GM19328 (cell line): Measurements from ENCODE around the gene KCNMB2.
"Not testable (repeated sequence)": the region's sequence is repeated elsewhere in the genome, so short reads cannot be mapped to it uniquely, and the experiment has no call there.

ENCODE experiments used
- ATAC-seq: cut with Tn5 transposase; IDR thresholded peaks from one replicate; pipeline ENCODE4 v1.9.1; 2021; ENCODE audit warnings: mild to moderate bottlenecking, moderate library complexity; ENCODE audit not compliant: unreplicated experiment

Gene KCNMB2

GRCh38 chr3:178686826-178687225 lies 150.6 kb downstream of the KCNMB2 start:
- ATAC-seq, result no peak

DNA sequence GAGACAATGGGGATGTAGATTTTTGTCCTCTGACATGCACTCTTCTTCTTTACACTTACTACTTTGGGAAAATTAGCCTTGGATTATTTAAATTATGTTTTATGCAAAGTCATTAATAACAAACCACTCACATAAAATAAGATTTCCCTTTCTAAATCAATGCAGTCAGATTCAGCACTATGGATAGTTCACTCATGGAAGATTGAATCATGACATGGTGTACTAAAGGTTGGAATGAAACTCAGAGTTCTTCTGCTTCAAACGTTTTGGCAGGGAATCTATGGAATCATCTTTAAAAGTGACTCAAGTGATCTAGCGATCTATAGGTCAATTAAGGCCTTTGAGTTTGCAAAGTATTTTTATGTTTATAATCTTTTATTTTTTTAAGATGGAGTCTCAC lies 154.3 kb downstream of the KCNMB2 start:
- ATAC-seq, result no peak

DNA sequence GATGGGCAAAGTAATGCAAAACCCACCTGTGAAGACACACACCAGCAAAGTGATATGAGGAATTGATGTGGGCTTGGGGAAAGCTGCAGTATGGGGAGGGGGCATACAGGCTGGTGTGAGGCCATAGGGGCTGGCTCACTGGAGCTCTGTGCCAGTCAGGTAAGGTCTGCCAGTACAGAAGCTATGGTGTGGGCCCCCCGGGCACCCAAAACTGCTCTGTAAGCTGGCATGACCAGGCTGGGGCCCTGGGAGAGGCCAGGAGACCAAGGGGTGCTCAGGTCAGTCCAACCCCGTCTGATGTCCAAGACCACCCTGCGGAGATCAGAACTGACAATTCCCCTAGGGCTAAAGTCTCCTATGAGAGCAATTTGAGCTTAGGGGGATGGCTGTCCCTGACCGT lies 163.1 kb downstream of the KCNMB2 start:
- no peak for ATAC-seq

GRCh38 chr3:178699810-178700209 lies 163.6 kb downstream of the KCNMB2 start:
- no peak for ATAC-seq

DNA sequence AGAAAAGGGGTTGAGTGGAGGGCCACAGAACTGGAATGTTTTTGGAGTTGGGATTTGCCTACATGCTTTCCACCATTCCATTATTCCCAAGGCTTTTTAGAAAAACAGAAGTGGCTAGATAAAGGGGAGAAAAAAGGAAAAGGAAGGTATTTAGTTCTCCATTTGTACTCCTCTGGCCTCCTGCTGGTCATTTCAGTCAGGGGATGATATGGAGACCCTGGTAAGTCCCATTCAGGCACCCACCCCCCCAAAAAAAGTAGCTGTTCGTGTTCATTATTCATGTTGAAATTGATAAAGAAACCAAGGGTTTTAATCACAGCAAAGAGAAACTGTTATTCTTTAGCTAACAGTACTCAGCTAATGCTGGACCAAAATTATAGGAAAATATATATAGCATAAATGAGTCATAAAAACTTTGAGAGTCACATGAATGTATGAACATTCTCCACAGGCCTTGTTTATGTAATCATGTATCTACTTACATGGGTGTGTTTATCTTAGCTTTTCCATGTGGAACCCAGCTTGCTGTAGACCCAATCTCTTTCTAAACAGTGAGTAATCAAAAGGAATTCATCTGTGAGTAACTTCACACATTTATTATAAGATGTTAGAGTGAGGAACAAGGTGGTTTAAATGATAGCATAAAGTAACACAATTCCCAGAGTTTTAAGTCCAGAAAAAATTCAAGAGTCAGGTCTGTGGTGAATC lies 167.2 kb downstream of the KCNMB2 start:
- no peak for ATAC-seq

GRCh38 chr3:178705925-178706324 lies 169.7 kb downstream of the KCNMB2 start:
- ATAC-seq, result peak; percentile 56

DNA sequence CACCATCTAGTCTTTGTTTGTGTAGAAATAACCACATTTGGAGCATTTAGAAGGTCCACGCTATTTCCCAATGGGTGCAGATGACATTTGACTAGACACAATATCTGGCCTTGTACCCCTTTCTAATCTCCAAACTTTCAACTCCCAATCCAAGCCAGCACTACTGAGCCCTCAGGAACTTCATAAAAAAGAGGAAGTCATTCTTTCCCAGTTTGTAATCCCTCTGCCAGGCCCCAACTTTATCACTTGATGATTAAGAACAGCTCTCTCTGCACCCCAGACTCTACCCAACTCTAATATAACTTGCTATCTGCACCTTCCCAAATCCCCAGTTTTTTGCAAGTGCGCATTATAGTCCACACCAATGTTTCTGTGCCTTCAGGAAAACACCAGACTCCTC lies 170.2 kb downstream of the KCNMB2 start:
- ATAC-seq, result no peak

DNA sequence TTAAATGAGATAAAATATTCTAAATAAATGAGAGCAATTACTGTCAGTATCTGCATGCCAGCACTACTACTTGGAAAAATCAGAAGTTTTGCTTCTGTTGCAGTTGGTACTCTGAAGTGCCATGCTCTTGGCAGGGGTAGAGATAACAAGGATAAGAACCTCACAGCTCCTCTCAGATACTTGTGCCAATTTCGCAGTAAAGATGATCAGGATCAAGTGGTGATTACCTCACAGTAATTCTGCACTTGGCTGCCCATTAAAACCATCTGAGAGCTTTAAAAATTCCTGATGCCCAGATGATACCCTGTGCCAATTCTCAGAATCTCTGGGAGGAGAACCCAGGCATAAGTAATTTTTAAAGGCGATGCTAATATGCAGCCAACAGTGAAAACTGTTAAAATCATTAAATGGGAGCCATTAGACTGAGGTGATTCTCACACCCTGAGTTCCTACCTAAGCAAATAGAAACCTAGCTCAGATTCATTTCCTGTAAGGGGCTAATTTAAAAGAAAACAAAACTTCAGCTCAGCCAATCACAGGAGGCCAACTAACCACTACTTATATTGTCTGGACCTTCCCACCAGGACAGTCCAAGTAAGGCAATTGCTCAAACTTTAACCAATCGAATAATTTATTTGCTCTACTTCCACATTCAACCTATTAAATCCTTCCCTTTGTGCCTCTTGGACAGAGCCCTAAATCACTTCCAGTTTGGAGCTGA lies 171.2 kb downstream of the KCNMB2 start:
- peak; percentile 44 for ATAC-seq

- no peak for ATAC-seq
These were observed 172.8 kb downstream of the KCNMB2 start for GRCh38 chr3:178709051-178709450.

DNA sequence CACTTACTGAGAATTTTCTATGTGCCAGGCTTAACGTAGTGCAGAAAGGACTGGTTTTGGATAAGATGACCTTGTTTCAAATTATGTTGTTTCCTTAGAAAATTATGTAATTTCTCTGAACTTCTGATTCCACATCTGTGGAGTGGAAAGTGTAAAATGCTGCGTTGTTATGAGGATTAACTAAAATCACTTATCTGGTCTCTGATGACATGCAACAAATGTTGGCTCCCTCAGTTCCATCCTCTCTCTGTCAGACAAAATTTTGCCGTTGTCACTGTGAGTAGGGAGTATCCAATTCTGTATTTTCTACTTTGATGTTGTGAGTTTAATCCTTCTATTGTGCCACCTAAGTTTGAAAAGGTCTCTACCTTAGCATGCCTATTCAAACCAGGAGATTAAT lies 175.5 kb downstream of the KCNMB2 start:
- ATAC-seq, result no peak

DNA sequence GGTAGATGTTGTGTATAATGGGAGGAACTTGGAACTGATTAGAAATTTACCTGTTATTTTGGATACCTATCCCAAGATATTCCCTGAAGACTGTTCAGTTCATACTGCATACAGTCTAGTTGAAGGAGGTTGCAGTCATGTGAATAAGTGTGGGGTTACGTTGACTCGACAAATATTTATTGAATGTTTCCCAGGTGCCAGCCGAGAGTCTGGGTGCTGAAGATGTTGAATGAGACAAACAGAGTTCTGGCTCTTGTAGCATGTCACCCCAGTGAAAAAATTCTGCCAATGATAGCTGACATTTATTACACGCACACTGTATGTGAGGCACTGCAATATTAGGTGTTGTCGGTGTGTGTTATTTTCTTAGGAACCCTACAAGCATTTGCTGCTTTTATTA lies 176.0 kb downstream of the KCNMB2 start:
- no peak for ATAC-seq

- peak; percentile 54 for ATAC-seq
These were observed 178.9 kb downstream of the KCNMB2 start for GRCh38 chr3:178714925-178715832.

GRCh38 chr3:178718995-178719635 lies 182.9 kb downstream of the KCNMB2 start:
- ATAC-seq, result no peak

DNA sequence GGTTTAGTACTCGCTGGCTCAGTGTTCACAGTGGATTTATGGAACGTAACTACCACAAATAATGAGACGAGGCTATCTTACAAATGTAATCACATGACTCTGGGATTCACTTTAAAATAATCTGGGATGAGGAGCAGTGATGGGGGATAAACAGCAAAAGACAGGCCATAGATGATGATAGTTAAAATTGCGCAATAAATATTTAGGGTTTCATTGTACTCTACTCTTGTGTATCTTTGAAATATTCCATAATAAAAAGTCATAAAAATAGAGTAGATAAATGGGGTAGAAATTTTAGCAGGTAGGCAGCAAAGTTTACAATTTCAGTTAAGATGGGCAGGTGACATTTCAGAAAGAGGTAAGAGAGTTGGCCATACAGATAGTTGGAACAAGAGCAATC lies 196.6 kb downstream of the KCNMB2 start:
- ATAC-seq, result no peak

DNA sequence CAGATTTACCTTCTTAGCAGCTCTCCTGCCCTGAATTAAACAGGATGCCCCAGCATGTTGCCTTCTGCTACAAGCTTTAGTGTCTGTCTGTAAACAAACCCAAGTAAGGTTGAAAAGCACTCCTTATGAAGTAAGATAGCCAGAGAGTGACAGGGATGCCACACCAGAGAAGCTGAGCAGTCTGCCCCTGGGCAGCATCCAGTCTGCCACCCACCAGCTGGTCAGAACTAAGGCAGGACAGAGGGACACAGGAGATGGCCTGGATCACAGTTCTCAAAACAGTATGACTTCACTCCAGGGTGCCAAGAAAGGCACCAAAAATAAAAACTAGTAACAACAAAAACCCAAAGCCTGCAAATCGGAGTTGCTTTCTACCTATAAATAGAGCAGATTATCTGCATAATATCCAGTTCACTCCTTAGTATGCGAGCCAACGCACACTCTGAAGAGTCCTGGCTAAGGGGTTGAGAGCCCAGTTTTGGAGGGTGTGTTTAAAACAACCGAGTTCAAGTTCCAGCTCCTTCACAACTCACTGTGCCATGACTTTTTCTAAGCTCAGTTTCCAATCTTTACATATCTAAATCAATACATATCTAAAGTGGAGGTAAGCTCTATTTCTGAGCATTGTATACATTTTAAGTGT lies 198.9 kb downstream of the KCNMB2 start:
- ATAC-seq, result no peak

- no peak for ATAC-seq
These were observed 200.1 kb downstream of the KCNMB2 start for GRCh38 chr3:178736300-178736699.

DNA sequence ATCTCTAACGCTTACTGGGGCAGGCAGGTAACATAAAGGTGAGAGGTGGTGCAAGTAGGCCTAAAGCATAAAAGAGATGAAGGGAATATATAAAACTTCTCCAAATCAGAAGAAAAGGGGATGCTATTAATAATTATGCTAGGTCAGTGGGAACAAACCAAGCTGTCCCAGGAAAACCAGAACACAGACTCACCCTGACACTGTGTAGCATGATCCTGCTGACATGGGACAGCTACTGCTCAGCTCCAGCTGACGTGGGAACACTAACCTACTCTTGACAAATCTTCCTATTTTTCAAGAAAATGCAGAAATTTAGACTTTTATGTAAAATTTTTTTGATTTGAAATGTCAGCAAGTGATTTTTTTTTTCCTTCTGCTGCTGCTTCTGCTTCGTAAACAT lies 203.5 kb downstream of the KCNMB2 start:
- no peak for ATAC-seq

DNA sequence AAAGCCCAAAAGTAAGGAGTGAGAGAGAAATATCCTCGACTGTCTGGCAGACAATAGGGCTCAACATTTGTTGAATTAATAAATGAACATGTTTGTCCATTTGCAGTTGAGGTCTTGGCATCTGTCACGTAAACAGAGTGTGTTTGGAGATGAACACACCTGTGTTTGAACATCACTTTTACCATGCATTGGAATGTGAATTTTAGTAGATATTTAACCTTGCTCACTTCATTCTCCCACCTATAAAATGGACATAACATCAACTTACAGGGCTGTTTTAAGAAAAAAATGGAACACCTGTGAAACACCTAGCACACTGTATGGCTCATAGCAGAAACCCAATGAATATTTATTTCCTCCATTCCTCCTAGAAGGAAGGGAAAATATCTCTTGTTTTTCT lies 204.8 kb downstream of the KCNMB2 start:
- ATAC-seq, result no peak

GRCh38 chr3:178743297-178743696 lies 207.1 kb downstream of the KCNMB2 start:
- ATAC-seq, result no peak

DNA sequence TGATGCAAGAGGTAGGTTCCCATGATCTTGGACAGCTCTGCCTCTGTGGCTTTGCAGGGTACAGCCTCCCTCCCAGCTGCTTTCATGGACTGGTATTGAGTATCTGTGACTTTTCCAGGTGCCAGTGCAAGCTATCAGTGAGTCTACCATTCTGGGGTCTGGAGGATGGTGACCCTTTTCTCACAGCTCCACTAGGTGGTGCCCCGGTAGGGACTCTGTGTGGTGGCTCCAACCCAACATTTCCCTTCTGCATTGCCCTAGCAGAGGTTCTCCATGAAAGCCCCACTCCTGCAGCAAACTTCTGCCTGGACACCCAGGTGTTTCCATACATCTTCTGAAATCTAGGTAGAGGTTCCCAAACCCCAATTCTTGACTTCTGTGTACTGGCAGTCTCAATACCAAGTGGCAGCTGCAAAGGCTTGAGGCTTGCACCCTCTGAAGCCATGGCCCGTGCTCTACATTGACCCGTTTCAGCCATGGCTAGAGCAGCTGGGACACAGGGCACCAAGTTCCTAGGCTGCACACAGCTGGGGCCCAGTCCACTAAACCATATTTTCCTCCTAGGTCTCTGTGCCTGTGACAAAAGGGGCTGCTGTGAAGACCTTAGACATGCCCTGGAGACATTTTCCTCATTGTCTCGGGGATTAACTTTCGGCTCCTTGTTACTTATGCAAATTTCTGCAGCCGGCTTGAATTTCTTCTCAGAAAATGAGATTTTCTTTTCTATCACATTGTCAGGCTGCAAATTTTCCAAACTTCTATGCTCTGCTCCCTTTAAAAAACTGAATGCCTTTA lies 209.8 kb downstream of the KCNMB2 start:
- not testable (repeated sequence) for ATAC-seq
